Liver (tissue), 3 donors: ENCODE measurements around the gene MCF2L.

Experiments used
- FOXA1 ChIP-seq: IDR thresholded peaks from 2 replicates; pipeline ENCODE4 v1.6.1; 2016; ENCODE audit warnings: antibody characterized with exemption
- TAF1 ChIP-seq: conservative IDR thresholded peaks from 2 replicates; pipeline ENCODE4 v1.6.1; 2016; ENCODE audit warnings: antibody characterized with exemption, mild to moderate bottlenecking
- TF ChIP-seq, protein P1 (sequence below): fragments of 150-350 bp; IDR thresholded peaks from 2 replicates; pipeline ENCODE4 v1.5.1; 2017; ENCODE audit warnings: improper control_type of control experiment, low read depth, low read length; ENCODE audit not compliant: missing input control
- TF ChIP-seq, protein P2 (sequence below): IDR thresholded peaks from 2 replicates; pipeline ENCODE4 v1.6.1; 2016; ENCODE audit warnings: antibody characterized with exemption, mild to moderate bottlenecking
- donor health status: healthy.
- donor health status: healthy.

DNA sequence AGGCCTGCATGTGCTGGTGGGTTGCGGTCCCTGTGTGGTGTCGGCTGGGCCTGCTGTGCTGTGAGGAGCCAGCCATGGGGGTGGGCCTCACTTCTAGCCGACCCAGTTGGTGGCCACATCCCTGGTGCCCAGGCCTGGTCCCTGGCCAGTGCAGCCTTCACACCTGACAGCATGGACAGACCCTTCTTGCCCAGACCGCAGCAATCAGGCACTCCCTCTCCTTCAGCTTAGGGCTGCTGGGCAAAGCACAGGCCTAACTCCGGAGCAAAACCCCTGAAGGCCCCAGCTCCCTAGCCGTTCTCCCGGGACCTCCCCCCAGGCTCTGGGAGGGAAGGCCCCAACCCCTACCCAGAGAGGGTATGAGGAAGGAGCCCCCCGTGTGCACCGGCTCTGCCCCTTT is 6.6 kb upstream of the MCF2L start:
- TF ChIP-seq, protein P1, sequence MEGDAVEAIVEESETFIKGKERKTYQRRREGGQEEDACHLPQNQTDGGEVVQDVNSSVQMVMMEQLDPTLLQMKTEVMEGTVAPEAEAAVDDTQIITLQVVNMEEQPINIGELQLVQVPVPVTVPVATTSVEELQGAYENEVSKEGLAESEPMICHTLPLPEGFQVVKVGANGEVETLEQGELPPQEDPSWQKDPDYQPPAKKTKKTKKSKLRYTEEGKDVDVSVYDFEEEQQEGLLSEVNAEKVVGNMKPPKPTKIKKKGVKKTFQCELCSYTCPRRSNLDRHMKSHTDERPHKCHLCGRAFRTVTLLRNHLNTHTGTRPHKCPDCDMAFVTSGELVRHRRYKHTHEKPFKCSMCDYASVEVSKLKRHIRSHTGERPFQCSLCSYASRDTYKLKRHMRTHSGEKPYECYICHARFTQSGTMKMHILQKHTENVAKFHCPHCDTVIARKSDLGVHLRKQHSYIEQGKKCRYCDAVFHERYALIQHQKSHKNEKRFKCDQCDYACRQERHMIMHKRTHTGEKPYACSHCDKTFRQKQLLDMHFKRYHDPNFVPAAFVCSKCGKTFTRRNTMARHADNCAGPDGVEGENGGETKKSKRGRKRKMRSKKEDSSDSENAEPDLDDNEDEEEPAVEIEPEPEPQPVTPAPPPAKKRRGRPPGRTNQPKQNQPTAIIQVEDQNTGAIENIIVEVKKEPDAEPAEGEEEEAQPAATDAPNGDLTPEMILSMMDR: no peak
- TF ChIP-seq TAF1 (no peak), FOXA1 (no peak)
- TF ChIP-seq, protein P2, sequence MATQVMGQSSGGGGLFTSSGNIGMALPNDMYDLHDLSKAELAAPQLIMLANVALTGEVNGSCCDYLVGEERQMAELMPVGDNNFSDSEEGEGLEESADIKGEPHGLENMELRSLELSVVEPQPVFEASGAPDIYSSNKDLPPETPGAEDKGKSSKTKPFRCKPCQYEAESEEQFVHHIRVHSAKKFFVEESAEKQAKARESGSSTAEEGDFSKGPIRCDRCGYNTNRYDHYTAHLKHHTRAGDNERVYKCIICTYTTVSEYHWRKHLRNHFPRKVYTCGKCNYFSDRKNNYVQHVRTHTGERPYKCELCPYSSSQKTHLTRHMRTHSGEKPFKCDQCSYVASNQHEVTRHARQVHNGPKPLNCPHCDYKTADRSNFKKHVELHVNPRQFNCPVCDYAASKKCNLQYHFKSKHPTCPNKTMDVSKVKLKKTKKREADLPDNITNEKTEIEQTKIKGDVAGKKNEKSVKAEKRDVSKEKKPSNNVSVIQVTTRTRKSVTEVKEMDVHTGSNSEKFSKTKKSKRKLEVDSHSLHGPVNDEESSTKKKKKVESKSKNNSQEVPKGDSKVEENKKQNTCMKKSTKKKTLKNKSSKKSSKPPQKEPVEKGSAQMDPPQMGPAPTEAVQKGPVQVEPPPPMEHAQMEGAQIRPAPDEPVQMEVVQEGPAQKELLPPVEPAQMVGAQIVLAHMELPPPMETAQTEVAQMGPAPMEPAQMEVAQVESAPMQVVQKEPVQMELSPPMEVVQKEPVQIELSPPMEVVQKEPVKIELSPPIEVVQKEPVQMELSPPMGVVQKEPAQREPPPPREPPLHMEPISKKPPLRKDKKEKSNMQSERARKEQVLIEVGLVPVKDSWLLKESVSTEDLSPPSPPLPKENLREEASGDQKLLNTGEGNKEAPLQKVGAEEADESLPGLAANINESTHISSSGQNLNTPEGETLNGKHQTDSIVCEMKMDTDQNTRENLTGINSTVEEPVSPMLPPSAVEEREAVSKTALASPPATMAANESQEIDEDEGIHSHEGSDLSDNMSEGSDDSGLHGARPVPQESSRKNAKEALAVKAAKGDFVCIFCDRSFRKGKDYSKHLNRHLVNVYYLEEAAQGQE: no peak
